Smooth muscle cell (in vitro differentiated cells): ENCODE data around the gene NINL. TPM values are rescaled to one million over a fixed set of nuclear protein-coding genes. Genes with fewer than 3 reads are reported as not detected.

Experiments used
- DNase-seq: peaks from one replicate; lab custom pipeline; 2025; ENCODE audit not compliant: unreplicated experiment; lab: John Stamatoyannopoulos, UW
- H2AFZ ChIP-seq: fragments of 200-600 bp; sonication (generic); 2 replicates; pipeline ENCODE4 v1.6.0; 2016; ENCODE audit warnings: antibody characterized with exemption, low read depth, mild to moderate bottlenecking
- H3F3A ChIP-seq: fragments of 200-600 bp; sonication (generic); 2 replicates; pipeline ENCODE4 v1.6.0; 2017; ENCODE audit warnings: antibody characterized with exemption, low read depth
- H3K27ac ChIP-seq: fragments of 200-600 bp; sonication (generic); 2 replicates; pipeline ENCODE4 v1.5.1; 2016; ENCODE audit warnings: low read depth, mild to moderate bottlenecking
- H3K27me3 ChIP-seq: fragments of 200-600 bp; sonication (generic); 2 replicates; pipeline ENCODE4 v1.6.1; 2016; ENCODE audit warnings: low read depth, mild to moderate bottlenecking
- H3K36me3 ChIP-seq: fragments of 200-600 bp; sonication (generic); 2 replicates; pipeline ENCODE4 v1.5.1; 2016; ENCODE audit warnings: low read depth
- H3K4me1 ChIP-seq: fragments of 200-600 bp; sonication (generic); 2 replicates; pipeline ENCODE4 v1.5.1; 2016; ENCODE audit warnings: low read depth
- H3K4me2 ChIP-seq: fragments of 200-600 bp; sonication (generic); 2 replicates; pipeline ENCODE4 v1.6.0; 2016; ENCODE audit warnings: mild to moderate bottlenecking
- H3K4me3 ChIP-seq: fragments of 200-600 bp; sonication (generic); 2 replicates; pipeline ENCODE4 v1.5.1; 2016; ENCODE audit warnings: mild to moderate bottlenecking
- H3K79me2 ChIP-seq: fragments of 200-600 bp; sonication (generic); 2 replicates; pipeline ENCODE4 v1.6.0; 2016; ENCODE audit warnings: low read depth, mild to moderate bottlenecking
- H3K9ac ChIP-seq: fragments of 200-600 bp; sonication (generic); 2 replicates; pipeline ENCODE4 v1.6.0; 2016; ENCODE audit warnings: low read depth
- H3K9me3 ChIP-seq: fragments of 200-600 bp; sonication (generic); replicated peaks from 2 replicates; pipeline ENCODE4 v1.5.1; 2016; ENCODE audit warnings: low read depth
- H4K20me1 ChIP-seq: fragments of 200-600 bp; sonication (generic); 2 replicates; pipeline ENCODE4 v1.6.0; 2016; ENCODE audit warnings: low read depth
- WGBS: methylation state at CpG from one replicate; pipeline ENCODE4 v1.1.7; 2016; ENCODE audit warnings: low lambda C conversion rate; 5-methylcytosine and 5-hydroxymethylcytosine counted together
- polyA plus RNA-seq: library from polyadenylated mRNA; unstranded; fragments of >200 nt; fragmentation: Nextera tagmentation; extraction: Ambion mirVana; gene quantifications from 2 replicates; pipeline ENCODE4 v1.2.1, GENCODE V29; 2016
- total RNA-seq: library from RNA; depleted of rRNA; stranded (reverse); fragments of >200 nt; gene quantifications from 2 replicates; pipeline ENCODE4 v1.2.3, GENCODE V29; 2014
- TF ChIP-seq, protein P1 (sequence below): fragments of 200-600 bp; sonication (generic); IDR thresholded peaks from 2 replicates; pipeline ENCODE4 v1.5.1; 2017; ENCODE audit warnings: borderline replicate concordance, mild to moderate bottlenecking, antibody characterized with exemption; ENCODE audit not compliant: insufficient read depth, poor library complexity, severe bottlenecking

Gene NINL
- total and polyA plus RNA-seq, 2 experiments from 2014 or later, result 10.7 to 12.2 TPM

DNA sequence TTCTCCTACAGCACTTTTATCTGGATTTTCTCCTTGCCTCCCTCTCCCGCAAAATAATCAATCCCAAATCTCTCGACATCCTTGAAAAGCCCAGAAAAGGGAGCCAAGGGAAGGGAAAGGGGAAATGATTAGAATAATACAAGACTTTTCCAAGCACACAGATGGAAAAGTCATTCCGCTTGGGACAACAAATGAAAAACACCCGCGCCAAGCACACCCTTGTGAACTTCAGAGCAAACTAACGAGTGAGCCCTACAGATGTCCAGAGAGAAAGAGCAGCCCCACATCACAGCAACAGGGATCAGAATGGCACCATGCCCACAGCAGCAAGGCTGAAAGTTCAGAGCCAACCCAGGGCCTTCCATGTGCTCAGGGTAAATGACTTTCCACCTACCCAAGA lies 49.6 kb downstream of the NINL start:
- Histone ChIP-seq H3K4me2 (no peak overlapping the region), H2AFZ (no peak overlapping the region), H4K20me1 (peaks cover 94% of the 10 kb centered on the region), H3K27me3 (no peaks in the 10 kb centered on the region), H3K79me2 (peaks cover 85% of the 10 kb centered on the region), H3K4me1 (peaks cover 12% of the 10 kb centered on the region), H3K36me3 (no peaks in the 10 kb centered on the region), H3K9me3 (no peaks in the 10 kb centered on the region), H3K4me3 (no peak overlapping the region), H3K27ac (no peak overlapping the region), H3K9ac (no peak overlapping the region), H3F3A (no peaks in the 10 kb centered on the region)
- no peak for DNase-seq
- 94% methylated on average over 6 of the region's 6 CpGs for WGBS
- TF ChIP-seq, protein P1, sequence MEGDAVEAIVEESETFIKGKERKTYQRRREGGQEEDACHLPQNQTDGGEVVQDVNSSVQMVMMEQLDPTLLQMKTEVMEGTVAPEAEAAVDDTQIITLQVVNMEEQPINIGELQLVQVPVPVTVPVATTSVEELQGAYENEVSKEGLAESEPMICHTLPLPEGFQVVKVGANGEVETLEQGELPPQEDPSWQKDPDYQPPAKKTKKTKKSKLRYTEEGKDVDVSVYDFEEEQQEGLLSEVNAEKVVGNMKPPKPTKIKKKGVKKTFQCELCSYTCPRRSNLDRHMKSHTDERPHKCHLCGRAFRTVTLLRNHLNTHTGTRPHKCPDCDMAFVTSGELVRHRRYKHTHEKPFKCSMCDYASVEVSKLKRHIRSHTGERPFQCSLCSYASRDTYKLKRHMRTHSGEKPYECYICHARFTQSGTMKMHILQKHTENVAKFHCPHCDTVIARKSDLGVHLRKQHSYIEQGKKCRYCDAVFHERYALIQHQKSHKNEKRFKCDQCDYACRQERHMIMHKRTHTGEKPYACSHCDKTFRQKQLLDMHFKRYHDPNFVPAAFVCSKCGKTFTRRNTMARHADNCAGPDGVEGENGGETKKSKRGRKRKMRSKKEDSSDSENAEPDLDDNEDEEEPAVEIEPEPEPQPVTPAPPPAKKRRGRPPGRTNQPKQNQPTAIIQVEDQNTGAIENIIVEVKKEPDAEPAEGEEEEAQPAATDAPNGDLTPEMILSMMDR, result no peak

DNA sequence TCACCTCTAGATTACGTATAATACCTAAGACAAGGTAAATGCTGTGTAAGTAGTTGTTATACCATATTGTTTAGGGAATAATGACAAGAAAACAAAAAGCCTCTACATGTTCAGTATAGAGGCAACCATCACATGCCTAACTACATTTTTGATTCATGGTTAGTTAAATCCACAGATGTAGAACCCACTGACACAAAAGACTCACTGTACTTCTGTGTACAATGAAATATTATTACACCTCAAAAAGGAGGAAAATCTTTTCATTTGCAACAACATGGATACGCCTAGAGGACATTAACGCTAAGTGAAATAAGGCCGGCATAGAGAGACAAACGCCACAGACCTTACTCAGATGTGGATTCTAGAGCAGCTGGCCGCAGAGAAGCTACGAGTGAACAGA lies 50.5 kb downstream of the NINL start:
- Histone ChIP-seq H4K20me1 (peaks cover 90% of the 10 kb centered on the region), H3K4me2 (no peak overlapping the region), H3K9me3 (no peaks in the 10 kb centered on the region), H2AFZ (no peak overlapping the region), H3F3A (no peaks in the 10 kb centered on the region), H3K36me3 (no peaks in the 10 kb centered on the region), H3K27ac (no peak overlapping the region), H3K79me2 (peaks cover 82% of the 10 kb centered on the region), H3K27me3 (no peaks in the 10 kb centered on the region), H3K9ac (no peak overlapping the region), H3K4me1 (peaks cover 12% of the 10 kb centered on the region), H3K4me3 (no peak overlapping the region)
- WGBS, result 95% methylated on average over 7 of the region's 7 CpGs
- TF ChIP-seq, protein P1, result no peak
- no peak for DNase-seq

DNA sequence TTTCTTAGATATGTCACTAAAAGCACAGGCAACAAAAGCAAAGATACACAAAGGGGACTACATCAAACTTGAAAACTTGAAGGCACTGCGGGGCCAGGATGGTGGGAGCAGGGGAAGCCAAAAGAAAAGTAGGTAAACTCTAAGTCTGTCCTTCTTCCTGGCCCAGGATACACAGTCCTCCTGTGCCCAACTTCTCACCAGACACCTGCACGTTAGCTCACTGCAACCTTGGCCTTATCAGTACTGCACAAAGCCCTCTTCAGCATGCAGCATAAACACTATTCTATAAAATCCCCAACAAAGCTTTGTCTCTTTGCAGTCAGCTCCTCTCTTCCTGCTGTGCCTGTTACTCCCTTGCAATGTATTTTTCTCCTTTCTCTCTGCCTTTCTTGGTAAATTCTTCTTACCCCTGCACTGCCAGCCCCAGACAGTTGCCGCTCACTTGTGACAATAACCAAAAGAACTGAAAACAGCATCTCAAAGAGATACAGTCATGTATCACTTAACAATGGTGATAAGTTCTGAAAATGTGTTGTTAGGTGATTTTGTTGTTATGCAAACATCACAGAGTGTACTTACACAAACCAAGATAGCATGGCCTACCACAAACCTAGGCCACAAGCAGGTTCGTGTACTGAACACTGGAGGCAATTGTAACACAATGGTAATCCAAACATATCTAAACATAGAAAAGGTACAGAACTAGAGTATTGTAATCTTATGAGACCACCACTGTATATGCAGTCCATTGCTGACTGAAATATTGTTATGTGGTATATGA lies 51.2 kb downstream of the NINL start:
- WGBS, result 85% methylated on average over 4 of the region's 4 CpGs

More for the DNA sequence above, 51.2 kb downstream of the NINL start:
- Histone ChIP-seq H3K79me2 (peaks cover 81% of the 10 kb centered on the region), H3K4me2 (peak overlapping the region; percentile 68), H3F3A (no peaks in the 10 kb centered on the region), H3K4me3 (no peak overlapping the region), H3K9ac (no peak overlapping the region), H4K20me1 (peaks cover 90% of the 10 kb centered on the region), H3K9me3 (no peaks in the 10 kb centered on the region), H3K27ac (no peak overlapping the region), H2AFZ (no peak overlapping the region), H3K36me3 (no peaks in the 10 kb centered on the region), H3K27me3 (no peaks in the 10 kb centered on the region), H3K4me1 (peaks cover 12% of the 10 kb centered on the region)
- no peak for DNase-seq
- TF ChIP-seq, protein P1, result no peak
